H1 (cell line): ENCODE data around the gene VEGFC. TPM values are rescaled to one million over a fixed set of nuclear protein-coding genes. Genes with fewer than 3 reads are reported as not detected.

ENCODE experiments used
- CTCF ChIA-PET: fragments of 300-600 bp; sonication (Branson Sonifier 250); formaldehyde crosslinking; loops from one replicate; lab custom pipeline; 2021; ENCODE audit not compliant: partially characterized antibody; lab: Charles Lee
- POLR2A ChIA-PET: fragments of 300-600 bp; sonication (Branson Sonifier 250); formaldehyde crosslinking; loops from one replicate; lab custom pipeline; 2021; ENCODE audit warnings: inconsistent platforms; ENCODE audit not compliant: partially characterized antibody; lab: Charles Lee
- DNase-seq, 2 experiments: peaks; one replicate each; pipeline versions ENCODE4 v3.0.0 to v3.0.0-alpha.2; 2010 to 2022; ENCODE audit warnings: low spot score in 2 of 2, low read depth in 1 of 2, mixed read lengths in 1 of 2
- FAIRE-seq: peaks from 2 replicates; lab custom pipeline; 2011; peaks lifted over from hg19 to GRCh38; lab: Jason Lieb, UNC
- H2AFZ ChIP-seq: 2 replicates; pipeline ENCODE4 v1.8.1; 2012; ENCODE audit warnings: low read length, inconsistent platforms
- H2AK5ac ChIP-seq: 2 replicates; pipeline ENCODE4 v1.6.1; 2013; ENCODE audit warnings: low read depth, low read length
- H2BK120ac ChIP-seq: replicated peaks from 2 replicates; pipeline ENCODE3; 2013; ENCODE audit warnings: low read depth, low read length, inconsistent platforms
- H2BK12ac ChIP-seq: 2 replicates; pipeline ENCODE4 v1.6.1; 2013; ENCODE audit warnings: low read depth, low read length
- H2BK15ac ChIP-seq: 2 replicates; pipeline ENCODE4 v1.6.1; 2013; ENCODE audit warnings: low read length
- H2BK20ac ChIP-seq: 2 replicates; pipeline ENCODE4 v1.6.1; 2013; ENCODE audit warnings: low read length
- H2BK5ac ChIP-seq: 2 replicates; pipeline ENCODE4 v1.6.1; 2013; ENCODE audit warnings: low read depth, low read length
- H3K14ac ChIP-seq: 2 replicates; pipeline ENCODE4 v1.6.1; 2013; ENCODE audit warnings: inconsistent platforms; ENCODE audit not compliant: insufficient read length
- H3K18ac ChIP-seq: 2 replicates; pipeline ENCODE4 v1.6.1; 2013; ENCODE audit warnings: low read length; ENCODE audit errors: extremely low read depth
- H3K23ac ChIP-seq: 2 replicates; pipeline ENCODE4 v1.6.1; 2013; ENCODE audit warnings: inconsistent platforms; ENCODE audit not compliant: insufficient read length
- H3K23me2 ChIP-seq: 2 replicates; pipeline ENCODE4 v1.6.1; 2013; ENCODE audit warnings: low read depth, low read length
- H3K27ac ChIP-seq: 2 replicates; pipeline ENCODE4 v1.6.1; 2011; ENCODE audit warnings: low read depth, low read length, inconsistent platforms
- H3K27me3 ChIP-seq, 4 experiments: replicated peaks in 1 of 4; 1 replicate in 1 of 4; 2 replicates in 3 of 4; pipeline versions ENCODE4 v1.6.1 to v1.8.1; 2011 to 2013; ENCODE audit warnings: low read length in 3 of 4, mild to moderate bottlenecking in 3 of 4, inconsistent platforms in 2 of 4, mixed read lengths in 2 of 4, moderate library complexity in 1 of 4; ENCODE audit not compliant: control insufficient read depth in 3 of 4, insufficient read depth in 3 of 4; ENCODE audit errors: extremely low read depth in 1 of 4
- H3K36me3 ChIP-seq, 4 experiments: 2 replicates each; pipeline versions ENCODE4 v1.6.1 to v1.8.1; 2011 to 2013; ENCODE audit warnings: mild to moderate bottlenecking in 4 of 4, low read length in 3 of 4, moderate library complexity in 2 of 4, control low read depth in 1 of 4, inconsistent platforms in 1 of 4; ENCODE audit not compliant: insufficient read depth in 4 of 4, control insufficient read depth in 2 of 4
- H3K4ac ChIP-seq: replicated peaks from 2 replicates; pipeline ENCODE3; 2013; ENCODE audit warnings: low read length, low read depth, mixed read lengths, inconsistent platforms; ENCODE audit not compliant: insufficient read length
- H3K4me1 ChIP-seq, 4 experiments: replicated peaks in 1 of 4; 1 replicate in 1 of 4; 2 replicates in 3 of 4; pipeline versions ENCODE4 v1.6.1 to v1.8.1; 2011 to 2013; ENCODE audit warnings: low read length in 3 of 4, inconsistent platforms in 2 of 4, mixed read lengths in 1 of 4; ENCODE audit not compliant: insufficient read depth in 4 of 4, control insufficient read depth in 3 of 4
- H3K4me2 ChIP-seq, 2 experiments: 2 replicates each; pipeline versions ENCODE4 v1.6.1 to v1.8.1; 2011 to 2013; ENCODE audit warnings: low read depth in 2 of 2, low read length in 2 of 2, control low read depth in 1 of 2, inconsistent platforms in 1 of 2, mild to moderate bottlenecking in 1 of 2; ENCODE audit not compliant: insufficient read depth in 1 of 2
- H3K4me3 ChIP-seq, 4 experiments: fragments of 200-600, 300-600 bp in 1 of 4; sonication (generic), shearing (Covaris generic), sonication (Bioruptor Twin) in 1 of 4; 2 replicates each; pipeline versions ENCODE4 v1.5.1 to v1.8.1; 2011 to 2016; ENCODE audit warnings: low read length in 4 of 4, low read depth in 3 of 4, control low read depth in 2 of 4, inconsistent platforms in 2 of 4, mild to moderate bottlenecking in 2 of 4, mixed read lengths in 1 of 4, moderate library complexity in 1 of 4; ENCODE audit not compliant: insufficient read depth in 2 of 4; ENCODE audit errors: extremely low read depth in 1 of 4
- H3K56ac ChIP-seq: replicated peaks from 2 replicates; pipeline ENCODE3; 2013; ENCODE audit warnings: low read depth, mild to moderate bottlenecking, mixed read lengths, low read length, inconsistent platforms; ENCODE audit not compliant: insufficient read length
- H3K79me1 ChIP-seq: 2 replicates; pipeline ENCODE4 v1.6.1; 2013; ENCODE audit warnings: low read depth, low read length, control low read depth
- H3K79me2 ChIP-seq, 2 experiments: 2 replicates each; pipeline versions ENCODE4 v1.6.1 to v1.8.1; 2012 to 2013; ENCODE audit warnings: low read length in 2 of 2, mild to moderate bottlenecking in 2 of 2, inconsistent platforms in 1 of 2; ENCODE audit not compliant: insufficient read depth in 2 of 2, control insufficient read depth in 1 of 2
- H3K9ac ChIP-seq, 4 experiments: replicated peaks in 1 of 4; 1 replicate in 1 of 4; 2 replicates in 3 of 4; pipeline versions ENCODE4 v1.6.1 to v1.8.1; 2011 to 2013; ENCODE audit warnings: low read depth in 3 of 4, low read length in 3 of 4, control low read depth in 2 of 4, mild to moderate bottlenecking in 2 of 4, moderate library complexity in 2 of 4, inconsistent platforms in 1 of 4; ENCODE audit errors: extremely low read depth in 1 of 4
- H3K9me3 ChIP-seq, 2 experiments: 2 replicates each; pipeline versions ENCODE4 v1.6.1 to v1.8.1; 2012 to 2013; ENCODE audit warnings: mild to moderate bottlenecking in 2 of 2, moderate library complexity in 2 of 2, control low read depth in 1 of 2, inconsistent platforms in 1 of 2, low read depth in 1 of 2, low read length in 1 of 2, mixed read lengths in 1 of 2; ENCODE audit not compliant: insufficient read depth in 2 of 2
- H4K20me1 ChIP-seq, 2 experiments: replicated peaks in 1 of 2; 2 replicates each; pipeline versions ENCODE3 to v1.8.1; 2011 to 2013; ENCODE audit warnings: inconsistent platforms in 2 of 2, low read length in 2 of 2, mild to moderate bottlenecking in 1 of 2; ENCODE audit not compliant: insufficient read depth in 2 of 2, control insufficient read depth in 1 of 2
- H4K5ac ChIP-seq: 2 replicates; pipeline ENCODE4 v1.6.1; 2013; ENCODE audit warnings: low read length, low read depth, mixed read lengths, inconsistent platforms; ENCODE audit not compliant: insufficient read length
- H4K8ac ChIP-seq: 2 replicates; pipeline ENCODE4 v1.8.0; 2013; ENCODE audit warnings: mild to moderate bottlenecking, moderate library complexity, low read length, inconsistent platforms; ENCODE audit not compliant: insufficient read depth; ENCODE audit errors: extremely low read depth
- H4K91ac ChIP-seq: replicated peaks from 2 replicates; pipeline ENCODE3; 2013; ENCODE audit warnings: low read length, mixed read lengths, inconsistent platforms; ENCODE audit not compliant: insufficient read length
- CHD1 ChIP-seq: IDR thresholded peaks from 2 replicates; pipeline ENCODE4 v1.6.1; 2012; ENCODE audit warnings: low read depth, low read length, improper control_type of control experiment
- CHD2 ChIP-seq: IDR thresholded peaks from 2 replicates; pipeline ENCODE4 v1.6.1; 2012; ENCODE audit warnings: low read length, improper control_type of control experiment
- CREB1 ChIP-seq: IDR thresholded peaks from 2 replicates; pipeline ENCODE4 v1.6.1; 2012; ENCODE audit warnings: inconsistent platforms
- KDM1A ChIP-seq: fragments of 200-600, 300-600 bp; sonication (generic); IDR thresholded peaks from 2 replicates; pipeline ENCODE4 v1.7.1; 2016; ENCODE audit warnings: mild to moderate bottlenecking, low read length, borderline replicate concordance
- KDM5A ChIP-seq: fragments of 200-600 bp; IDR thresholded peaks from 2 replicates; pipeline ENCODE4 v1.7.1; 2012; ENCODE audit warnings: mild to moderate bottlenecking, low read length, inconsistent platforms, mixed read lengths
- RNF2 ChIP-seq: fragments of 200-900, 300-1000 bp; sonication (generic); IDR thresholded peaks from 2 replicates; pipeline ENCODE4 v1.7.1; 2016; ENCODE audit warnings: borderline replicate concordance, low read depth, mild to moderate bottlenecking, antibody characterized with exemption, low read length; ENCODE audit not compliant: poor library complexity, severe bottlenecking; ENCODE audit errors: missing control alignments
- SP2 ChIP-seq: IDR thresholded peaks from 2 replicates; pipeline ENCODE4 v1.6.1; 2012; ENCODE audit warnings: mild to moderate bottlenecking, low read length, inconsistent platforms
- SP4 ChIP-seq: IDR thresholded peaks from 2 replicates; pipeline ENCODE4 v1.6.1; 2012; ENCODE audit warnings: low read length, inconsistent platforms
- TEAD4 ChIP-seq: IDR thresholded peaks from 2 replicates; pipeline ENCODE4 v1.6.1; 2012; ENCODE audit warnings: low read depth, low read length, inconsistent platforms, mixed read lengths
- WGBS, 2 experiments: shearing (Covaris generic) in 1 of 2; methylation state at CpG; one replicate each; pipeline versions ENCODE4 v1.1.6 to v1.1.7; 2013 to 2015; ENCODE audit warnings: low lambda C conversion rate in 2 of 2, mixed read lengths in 2 of 2, inconsistent platforms in 1 of 2, low coverage in 1 of 2, missing lambda C conversion rate in 1 of 2; ENCODE audit not compliant: insufficient replicate concordance in 2 of 2, insufficient coverage in 1 of 2, insufficient read length in 1 of 2; ENCODE audit errors: extremely low coverage in 1 of 2, missing lambda C conversion rate in 1 of 2; 5-methylcytosine and 5-hydroxymethylcytosine counted together
- polyA plus RNA-seq, 7 experiments: library from polyadenylated mRNA; depleted of rRNA in 3 of 7; stranded (reverse) in 5 of 7; unstranded in 2 of 7; fragments of >200 nt in 5 of 7; fragments of 200-250 nt in 2 of 7; gene quantifications; 1 replicate in 5 of 7; 2 replicates in 1 of 7; 4 replicates in 1 of 7; pipeline versions ENCODE4 v1.2.1 to v1.2.3, GENCODE V29; 2011 to 2013; ENCODE audit warnings: missing spikeins in 2 of 7, mixed read lengths in 2 of 7
- total RNA-seq: library from RNA; stranded (reverse); fragmentation: NEBNext Ultra II Directional; extraction: Animal tissue kit (Norgen Biotek cat#: 25700); gene quantifications from 2 replicates; pipeline ENCODE4 v1.2.1, GENCODE V29; 2021
- TF ChIP-seq, protein P1 (sequence below): IDR thresholded peaks from 2 replicates; pipeline ENCODE4 v1.6.1; 2012; ENCODE audit warnings: inconsistent platforms
- TF ChIP-seq, protein P2 (sequence below): IDR thresholded peaks from 2 replicates; pipeline ENCODE4 v1.6.1; 2011; ENCODE audit warnings: low read length, improper control_type of control experiment

VEGFC gene
- total and polyA plus RNA-seq, 2 of the 8 experiments (the other 6 are each of a cell fraction or from before 2014, with no cell fraction given), result 0.53 to 1.4 TPM

DNA sequence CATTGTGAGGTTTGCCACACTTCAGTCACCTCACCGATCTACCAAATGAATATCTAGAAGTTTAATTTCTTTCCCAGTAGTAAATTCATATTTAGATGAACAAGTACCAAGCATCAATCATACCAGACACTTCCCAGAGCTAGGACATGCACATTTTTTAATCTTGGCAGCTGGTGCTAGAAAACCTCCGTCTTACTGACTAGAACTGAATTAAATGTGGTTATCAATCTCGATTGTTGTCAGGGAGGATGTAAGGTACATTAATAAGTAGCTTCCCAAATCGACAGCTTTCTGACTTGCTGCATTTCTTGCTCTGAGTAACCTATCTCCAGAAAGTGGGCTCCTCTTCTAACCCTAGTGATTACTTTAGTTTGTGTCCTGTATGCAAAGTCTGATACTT, 34.4 kb downstream of the VEGFC start:
- Histone ChIP-seq H3K27ac (no peak overlapping the region), H2BK20ac (no peak overlapping the region)
- no peak for FAIRE-seq
- TF ChIP-seq SP4 (no peak), CHD2 (no peak), TEAD4 (no peak), CREB1 (no peak), KDM5A (no peak), KDM1A (no peak), CHD1 (no peak), RNF2 (no peak), SP2 (no peak)
- TF ChIP-seq, protein P1, sequence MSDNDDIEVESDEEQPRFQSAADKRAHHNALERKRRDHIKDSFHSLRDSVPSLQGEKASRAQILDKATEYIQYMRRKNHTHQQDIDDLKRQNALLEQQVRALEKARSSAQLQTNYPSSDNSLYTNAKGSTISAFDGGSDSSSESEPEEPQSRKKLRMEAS, result no peak
- TF ChIP-seq, protein P2, sequence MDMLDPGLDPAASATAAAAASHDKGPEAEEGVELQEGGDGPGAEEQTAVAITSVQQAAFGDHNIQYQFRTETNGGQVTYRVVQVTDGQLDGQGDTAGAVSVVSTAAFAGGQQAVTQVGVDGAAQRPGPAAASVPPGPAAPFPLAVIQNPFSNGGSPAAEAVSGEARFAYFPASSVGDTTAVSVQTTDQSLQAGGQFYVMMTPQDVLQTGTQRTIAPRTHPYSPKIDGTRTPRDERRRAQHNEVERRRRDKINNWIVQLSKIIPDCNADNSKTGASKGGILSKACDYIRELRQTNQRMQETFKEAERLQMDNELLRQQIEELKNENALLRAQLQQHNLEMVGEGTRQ, result no peak

More for the DNA sequence above, 34.4 kb downstream of the VEGFC start:
- Histone ChIP-seq H3K79me1 (no peaks in the 10 kb centered on the region), H4K5ac (no peak overlapping the region), H3K4me1 (no peaks in the 10 kb centered on the region), H3K23me2 (no peaks in the 10 kb centered on the region; the same call in 1 of the 2 replicates), H3K56ac (no peak overlapping the region), H2BK15ac (no peak overlapping the region), H3K4me3 (no peak overlapping the region), H3K9me3 (no peaks in the 10 kb centered on the region), H2AK5ac (no peak overlapping the region), H2BK12ac (no peak overlapping the region), H3K23ac (no peak overlapping the region), H4K91ac (no peak overlapping the region), H3K18ac (no peak overlapping the region), H2BK120ac (no peak overlapping the region), H3K36me3 (no peaks in the 10 kb centered on the region), H3K4me2 (no peak overlapping the region), H2BK5ac (no peak overlapping the region), H4K20me1 (no peaks in the 10 kb centered on the region), H3K27me3 (no peaks in the 10 kb centered on the region), H2AFZ (no peak overlapping the region), H3K79me2 (no peaks in the 10 kb centered on the region), H3K4ac (no peak overlapping the region), H3K9ac (no peak overlapping the region), H4K8ac (no peak overlapping the region), H3K14ac (no peak overlapping the region)
- 91% methylated on average over 4 of the region's 4 CpGs; no CpG with 5 or more reads in 1 of the 2 experiments for WGBS, 2 experiments
- ChIA-PET POLR2A (no interaction called here), CTCF (no interaction called here)
- no peak for DNase-seq
